ENCODE data around the gene FOXF1.

The FOXF1 gene

GRCh38 chr16:86540894-86541293, 30.6 kb downstream of the FOXF1 start:
- Histone ChIP-seq H3K4me3 (ENCODE audit: low read length) (no peak overlapping the region), H3K4me1 (ENCODE audit: insufficient read depth, low read length) (no peaks in the 10 kb centered on the region), H3K9me3 (ENCODE audit: insufficient read depth, low read depth, low read length) (no peaks in the 10 kb centered on the region), H3K27ac (ENCODE audit: low read depth, low read length) (no peak overlapping the region), H3K9ac (ENCODE audit: low read depth, low read length) (no peak overlapping the region), H3K27me3 (ENCODE audit: insufficient read depth, low read length) (no peaks in the 10 kb centered on the region), H3K36me3 (ENCODE audit: insufficient read depth, low read length) (peaks cover 54% of the 10 kb centered on the region)
- WGBS: 91% methylated on average over 6 of the region's 6 CpGs

GRCh38 chr16:86541560-86541959, 31.2 kb downstream of the FOXF1 start:
- no peaks in the 10 kb centered on the region for H3K4me1 ChIP-seq (ENCODE audit: insufficient read depth, low read length)
- H3K9me3 ChIP-seq (ENCODE audit: insufficient read depth, low read depth, low read length): no peaks in the 10 kb centered on the region
- H3K9ac ChIP-seq (ENCODE audit: low read depth, low read length): no peak overlapping the region
- no peak overlapping the region for H3K4me3 ChIP-seq (ENCODE audit: low read length)
- H3K36me3 ChIP-seq (ENCODE audit: insufficient read depth, low read length): peaks cover 58% of the 10 kb centered on the region
- WGBS: 97% methylated on average over 11 of the region's 11 CpGs
- H3K27ac ChIP-seq (ENCODE audit: low read depth, low read length): no peak overlapping the region
- no peaks in the 10 kb centered on the region for H3K27me3 ChIP-seq (ENCODE audit: insufficient read depth, low read length)

DNA sequence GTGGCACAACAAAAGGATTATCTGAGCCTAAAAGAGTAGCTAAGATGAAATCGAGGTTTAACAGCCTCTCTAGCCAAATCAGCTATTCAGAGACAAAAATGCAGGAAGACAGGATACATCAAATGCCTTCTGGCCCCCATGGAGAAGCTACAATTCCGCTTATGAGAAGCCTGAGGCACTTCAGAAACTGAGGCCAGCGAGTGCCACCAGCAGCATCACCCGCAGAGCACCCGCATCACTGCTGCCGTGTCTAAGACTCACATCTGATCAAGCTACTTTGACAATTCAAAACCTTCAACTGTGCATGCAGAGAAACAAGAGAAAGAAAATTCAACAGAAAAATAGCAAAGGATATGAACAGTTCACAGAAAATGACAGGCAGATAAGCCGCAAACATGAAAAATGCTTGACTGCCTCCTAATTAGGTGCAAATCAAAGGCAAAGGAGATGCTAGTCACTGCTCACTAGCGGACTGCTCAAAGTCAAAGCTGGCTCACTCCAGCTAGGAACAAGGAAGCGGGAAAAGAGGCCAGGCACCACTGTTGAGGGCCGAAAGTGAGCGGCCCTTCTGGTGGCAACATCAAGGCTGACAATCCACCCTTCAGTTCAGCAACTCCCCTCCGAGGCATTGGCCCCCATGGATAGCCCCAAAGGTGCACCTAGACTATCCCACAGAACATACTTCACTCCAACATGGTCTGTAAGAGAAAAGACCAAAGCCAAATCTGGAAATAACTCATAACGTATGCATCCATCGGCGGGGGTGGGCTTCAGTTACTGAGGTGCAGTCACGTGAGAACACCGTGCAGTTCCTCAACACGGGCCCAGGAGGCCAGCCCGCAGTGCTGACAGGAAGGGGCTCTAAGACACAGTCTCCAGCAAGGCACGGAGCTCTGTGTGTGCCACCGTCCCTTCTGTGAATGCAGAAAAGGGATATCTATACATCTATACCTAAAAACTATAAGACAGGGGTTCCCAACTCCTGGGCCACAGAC, 32.7 kb downstream of the FOXF1 start:
- H3K27me3 ChIP-seq (ENCODE audit: insufficient read depth, low read length): no peaks in the 10 kb centered on the region
- 95% methylated on average over 21 of the region's 21 CpGs for WGBS
- H3K9me3 ChIP-seq (ENCODE audit: insufficient read depth, low read depth, low read length): no peaks in the 10 kb centered on the region
- H3K4me3 ChIP-seq (ENCODE audit: low read length): no peak overlapping the region
- no peak overlapping the region for H3K27ac ChIP-seq (ENCODE audit: low read depth, low read length)
- no peaks in the 10 kb centered on the region for H3K4me1 ChIP-seq (ENCODE audit: insufficient read depth, low read length)
- no peak overlapping the region for H3K9ac ChIP-seq (ENCODE audit: low read depth, low read length)
- peaks cover 62% of the 10 kb centered on the region for H3K36me3 ChIP-seq (ENCODE audit: insufficient read depth, low read length)

DNA sequence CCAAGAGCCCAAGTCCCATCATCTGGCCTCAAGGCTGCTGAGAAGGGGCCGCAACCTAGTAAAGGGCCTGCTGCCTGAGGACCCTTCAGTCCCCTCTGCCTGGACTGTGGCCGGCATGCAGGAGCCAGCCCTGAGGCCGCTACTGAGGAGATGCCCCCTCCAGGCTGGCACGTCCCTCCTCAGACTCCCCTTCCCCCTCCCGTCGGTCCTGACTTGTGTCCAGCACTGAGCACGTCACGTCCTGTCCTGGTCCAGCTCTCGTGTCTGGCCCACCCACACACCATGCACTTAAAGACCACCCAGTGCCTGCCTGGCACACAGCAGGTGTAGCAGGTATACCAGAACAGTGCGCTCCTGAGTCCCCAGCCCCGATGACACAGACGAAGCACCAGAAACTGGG, 35.2 kb downstream of the FOXF1 start:
- H3K4me1 ChIP-seq (ENCODE audit: insufficient read depth, low read length): no peaks in the 10 kb centered on the region
- no peaks in the 10 kb centered on the region for H3K27me3 ChIP-seq (ENCODE audit: insufficient read depth, low read length)
- H3K9me3 ChIP-seq (ENCODE audit: insufficient read depth, low read depth, low read length): no peaks in the 10 kb centered on the region
- WGBS: 77% methylated on average over 12 of the region's 12 CpGs
- peaks cover 49% of the 10 kb centered on the region for H3K36me3 ChIP-seq (ENCODE audit: insufficient read depth, low read length)
- no peak overlapping the region for H3K4me3 ChIP-seq (ENCODE audit: low read length)
- H3K27ac ChIP-seq (ENCODE audit: low read depth, low read length): no peak overlapping the region
- no peak overlapping the region for H3K9ac ChIP-seq (ENCODE audit: low read depth, low read length)

DNA sequence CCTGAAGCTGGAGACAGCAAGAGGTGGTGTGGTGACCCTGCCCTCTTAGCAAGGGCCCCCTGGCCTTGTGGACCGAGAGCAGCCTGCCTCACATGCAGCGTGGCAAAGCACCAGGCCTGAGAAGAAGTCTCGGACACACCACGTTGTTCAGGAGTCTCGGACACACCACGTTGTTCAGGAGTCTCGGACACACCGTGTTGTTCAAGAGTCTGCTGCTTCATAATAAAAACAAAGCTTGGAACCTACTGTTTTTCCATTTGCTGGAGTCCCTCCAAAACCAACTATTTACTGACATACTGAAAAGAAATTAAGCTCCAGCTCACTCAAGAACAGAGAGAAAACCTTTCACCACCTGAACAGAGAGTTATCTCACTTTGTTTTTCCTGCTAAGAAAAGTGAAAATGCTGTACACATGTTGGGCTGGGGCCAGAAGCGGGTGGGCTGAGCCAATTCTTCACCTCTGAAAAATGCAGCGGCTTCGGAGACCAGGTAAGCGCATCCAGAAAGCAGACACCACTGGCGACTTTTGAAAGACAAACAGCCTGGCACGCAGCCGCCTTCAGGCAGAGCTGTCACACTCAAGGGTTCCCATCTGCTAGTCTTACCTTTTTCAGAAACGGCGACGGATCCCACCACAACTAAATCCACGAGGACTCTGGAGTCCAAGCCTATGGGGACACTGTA, 35.8 kb downstream of the FOXF1 start:
- 95% methylated on average over 19 of the region's 19 CpGs for WGBS
- H3K9ac ChIP-seq (ENCODE audit: low read depth, low read length): no peak overlapping the region
- H3K27me3 ChIP-seq (ENCODE audit: insufficient read depth, low read length): no peaks in the 10 kb centered on the region
- H3K27ac ChIP-seq (ENCODE audit: low read depth, low read length): no peak overlapping the region
- no peaks in the 10 kb centered on the region for H3K9me3 ChIP-seq (ENCODE audit: insufficient read depth, low read depth, low read length)
- peaks cover 46% of the 10 kb centered on the region for H3K36me3 ChIP-seq (ENCODE audit: insufficient read depth, low read length)
- no peaks in the 10 kb centered on the region for H3K4me1 ChIP-seq (ENCODE audit: insufficient read depth, low read length)
- no peak overlapping the region for H3K4me3 ChIP-seq (ENCODE audit: low read length)

DNA sequence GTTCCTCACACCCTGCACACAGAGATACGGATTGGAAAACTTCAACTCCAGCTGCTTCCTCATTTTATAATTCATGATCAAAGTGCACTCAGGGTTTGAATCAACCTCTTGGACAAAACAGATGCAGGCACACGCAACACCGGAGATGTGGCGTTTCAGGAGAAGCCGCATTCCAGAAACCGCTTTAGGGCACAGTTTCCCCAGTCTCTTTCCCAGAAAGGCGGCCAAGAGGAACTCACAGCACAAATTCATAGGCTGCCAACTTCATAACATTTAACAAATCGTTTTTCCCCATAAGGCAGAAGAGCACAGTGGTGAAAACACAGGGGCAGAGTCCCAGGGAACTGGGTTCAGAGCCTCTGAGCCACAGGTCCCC, 36.3 kb downstream of the FOXF1 start:
- 94% methylated on average over 8 of the region's 8 CpGs for WGBS
- H3K9me3 ChIP-seq (ENCODE audit: insufficient read depth, low read depth, low read length): no peaks in the 10 kb centered on the region
- H3K4me1 ChIP-seq (ENCODE audit: insufficient read depth, low read length): no peaks in the 10 kb centered on the region
- no peak overlapping the region for H3K9ac ChIP-seq (ENCODE audit: low read depth, low read length)
- no peak overlapping the region for H3K4me3 ChIP-seq (ENCODE audit: low read length)
- peaks cover 45% of the 10 kb centered on the region for H3K36me3 ChIP-seq (ENCODE audit: insufficient read depth, low read length)
- no peaks in the 10 kb centered on the region for H3K27me3 ChIP-seq (ENCODE audit: insufficient read depth, low read length)
- H3K27ac ChIP-seq (ENCODE audit: low read depth, low read length): no peak overlapping the region

DNA sequence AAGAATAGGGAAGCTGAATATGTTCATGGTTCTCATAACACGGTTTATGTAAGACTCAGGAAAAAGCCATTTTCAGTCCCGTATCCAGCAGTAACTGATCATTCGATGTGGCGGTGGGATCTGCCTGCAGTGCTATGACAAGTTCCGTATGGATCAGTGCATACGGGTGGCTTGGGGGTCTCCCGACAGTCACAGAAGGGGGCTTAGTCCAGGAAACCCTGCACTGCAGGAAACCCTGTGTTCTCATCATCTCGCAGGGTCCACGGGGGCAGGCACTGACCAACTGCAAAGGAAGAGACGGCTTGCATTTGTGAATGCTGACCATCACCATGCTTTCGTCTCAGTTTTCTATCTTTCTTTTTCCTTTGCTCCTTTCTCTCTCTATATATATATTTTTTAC, 37.0 kb downstream of the FOXF1 start:
- Histone ChIP-seq H3K27ac (ENCODE audit: low read depth, low read length) (no peak overlapping the region), H3K4me1 (ENCODE audit: insufficient read depth, low read length) (no peaks in the 10 kb centered on the region), H3K36me3 (ENCODE audit: insufficient read depth, low read length) (peaks cover 39% of the 10 kb centered on the region), H3K9me3 (ENCODE audit: insufficient read depth, low read depth, low read length) (no peaks in the 10 kb centered on the region), H3K4me3 (ENCODE audit: low read length) (no peak overlapping the region), H3K9ac (ENCODE audit: low read depth, low read length) (no peak overlapping the region), H3K27me3 (ENCODE audit: insufficient read depth, low read length) (no peaks in the 10 kb centered on the region)
- WGBS: 96% methylated on average over 11 of the region's 11 CpGs

DNA sequence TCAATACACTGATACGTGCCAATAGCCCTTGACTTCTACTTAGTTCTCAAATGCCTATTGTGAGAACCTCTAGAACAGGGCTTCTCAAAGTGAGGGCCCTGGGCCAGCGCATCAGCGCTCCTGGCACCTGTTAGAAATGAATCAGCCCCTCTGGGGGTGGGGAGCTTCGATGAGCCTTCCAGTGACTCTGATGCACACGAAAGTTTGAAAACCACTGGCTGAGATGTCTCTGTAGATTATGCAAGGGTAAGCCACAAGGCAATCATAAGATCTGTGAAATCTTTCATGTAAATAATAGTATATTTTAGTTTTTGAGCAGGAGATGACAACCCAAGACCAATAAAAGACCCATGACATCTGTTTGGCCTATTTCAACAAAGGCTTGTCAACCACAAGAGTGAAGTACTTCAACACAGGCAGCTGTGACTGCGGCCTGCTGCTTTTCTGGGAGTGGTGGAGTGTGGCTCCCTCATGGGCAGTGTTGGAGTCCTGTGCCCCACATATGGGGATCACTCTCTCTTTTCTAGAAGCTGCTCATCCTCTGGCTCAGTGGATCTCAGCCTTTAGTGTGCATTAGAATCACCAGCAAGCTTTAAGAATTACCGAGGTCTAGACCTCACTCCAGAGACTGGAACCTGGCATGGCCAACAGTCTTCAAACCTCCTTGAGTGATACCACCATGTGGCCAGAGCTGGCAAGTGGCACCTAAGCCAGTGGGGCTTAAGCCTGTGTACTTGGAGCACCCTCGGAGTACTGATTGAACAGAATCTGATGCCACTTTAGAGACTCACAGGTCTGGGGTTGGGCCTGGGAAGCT, 39.0 kb downstream of the FOXF1 start:
- Histone ChIP-seq H3K9me3 (ENCODE audit: insufficient read depth, low read depth, low read length) (no peaks in the 10 kb centered on the region), H3K9ac (ENCODE audit: low read depth, low read length) (no peak overlapping the region), H3K27me3 (ENCODE audit: insufficient read depth, low read length) (no peaks in the 10 kb centered on the region), H3K4me1 (ENCODE audit: insufficient read depth, low read length) (0 out of 2 replicates have a peak, but pooled peaks cover 2% of the 10 kb centered on the region), H3K36me3 (ENCODE audit: insufficient read depth, low read length) (peaks cover 37% of the 10 kb centered on the region), H3K4me3 (ENCODE audit: low read length) (no peak overlapping the region), H3K27ac (ENCODE audit: low read depth, low read length) (no peak overlapping the region)
- WGBS: 81% methylated on average over 8 of the region's 8 CpGs

- H3K4me1 ChIP-seq (ENCODE audit: insufficient read depth, low read length): 0 out of 2 replicates have a peak, but pooled peaks cover 4% of the 10 kb centered on the region
- H3K4me3 ChIP-seq (ENCODE audit: low read length): no peak overlapping the region
- H3K9ac ChIP-seq (ENCODE audit: low read depth, low read length): no peak overlapping the region
- H3K27me3 ChIP-seq (ENCODE audit: insufficient read depth, low read length): no peaks in the 10 kb centered on the region
- WGBS: 97% methylated on average over 7 of the region's 7 CpGs
- H3K27ac ChIP-seq (ENCODE audit: low read depth, low read length): no peak overlapping the region
- H3K9me3 ChIP-seq (ENCODE audit: insufficient read depth, low read depth, low read length): no peaks in the 10 kb centered on the region
- peaks cover 37% of the 10 kb centered on the region for H3K36me3 ChIP-seq (ENCODE audit: insufficient read depth, low read length)
These were observed 39.5 kb downstream of the FOXF1 start for GRCh38 chr16:86549893-86550190.

DNA sequence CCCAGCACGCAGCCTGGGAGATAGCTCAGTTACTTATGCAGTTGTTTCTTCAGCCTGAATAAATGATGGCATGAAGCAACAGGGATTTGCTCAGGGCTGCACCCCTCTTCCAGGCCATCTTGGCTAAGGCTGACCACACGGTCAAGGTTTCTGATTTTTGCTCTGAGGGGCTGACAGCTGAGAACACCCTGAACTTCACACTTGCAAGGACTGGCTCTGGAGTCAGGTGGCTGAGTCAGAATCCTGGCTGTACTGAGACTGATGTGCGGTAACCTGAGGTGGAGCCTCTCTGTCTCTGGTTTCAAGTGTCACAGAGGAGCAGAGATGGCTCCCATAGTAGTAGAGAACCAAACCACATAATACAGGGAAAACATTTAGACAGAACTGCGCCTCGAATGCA, 40.0 kb downstream of the FOXF1 start:
- WGBS: 92% methylated on average over 5 of the region's 5 CpGs
- Histone ChIP-seq H3K9me3 (ENCODE audit: insufficient read depth, low read depth, low read length) (no peaks in the 10 kb centered on the region), H3K9ac (ENCODE audit: low read depth, low read length) (no peak overlapping the region), H3K27me3 (ENCODE audit: insufficient read depth, low read length) (no peaks in the 10 kb centered on the region), H3K36me3 (ENCODE audit: insufficient read depth, low read length) (peaks cover 37% of the 10 kb centered on the region), H3K4me3 (ENCODE audit: low read length) (no peak overlapping the region), H3K27ac (ENCODE audit: low read depth, low read length) (no peak overlapping the region), H3K4me1 (ENCODE audit: insufficient read depth, low read length) (0 out of 2 replicates have a peak, but pooled peaks cover 4% of the 10 kb centered on the region)

DNA sequence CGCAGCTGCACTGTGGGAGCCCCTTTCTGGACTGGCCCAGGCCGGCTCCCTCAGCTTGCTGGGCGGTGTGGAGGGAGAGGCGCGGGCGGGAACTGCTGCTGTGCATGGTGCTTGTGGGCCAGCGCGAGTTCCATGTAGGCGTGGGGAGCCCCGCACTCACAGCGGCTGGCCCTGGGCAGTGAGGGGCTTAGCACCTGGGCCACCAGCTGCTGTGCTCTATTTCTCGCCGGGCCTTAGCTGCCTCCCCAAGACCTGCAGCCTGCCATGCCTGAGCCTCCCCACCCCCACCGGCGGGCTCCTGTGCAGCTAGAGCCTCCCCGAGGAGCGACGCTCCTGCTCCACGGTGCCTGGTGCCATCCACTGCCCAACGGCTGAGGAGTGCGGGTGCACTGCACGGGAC, 43.0 kb downstream of the FOXF1 start:
- no peak overlapping the region for H3K9ac ChIP-seq (ENCODE audit: low read depth, low read length)
- WGBS: 97% methylated on average over 22 of the region's 22 CpGs
- H3K27me3 ChIP-seq (ENCODE audit: insufficient read depth, low read length): peaks cover 5% of the 10 kb centered on the region; the same call in 1 of the 2 replicates
- H3K27ac ChIP-seq (ENCODE audit: low read depth, low read length): no peak overlapping the region
- H3K4me1 ChIP-seq (ENCODE audit: insufficient read depth, low read length): 0 out of 2 replicates have a peak, but pooled peaks cover 4% of the 10 kb centered on the region
- peaks cover 12% of the 10 kb centered on the region; the same call in 1 of the 2 replicates for H3K36me3 ChIP-seq (ENCODE audit: insufficient read depth, low read length)
- H3K9me3 ChIP-seq (ENCODE audit: insufficient read depth, low read depth, low read length): no peaks in the 10 kb centered on the region
- H3K4me3 ChIP-seq (ENCODE audit: low read length): no peak overlapping the region
